Neuron (in vitro differentiated cells): Measurements from ENCODE around the gene RORB.

ENCODE experiments used
- H2AFZ ChIP-seq: one replicate; pipeline ENCODE4 v1.6.1; 2013; ENCODE audit warnings: low read depth, mild to moderate bottlenecking, inconsistent platforms, low read length, moderate library complexity
- H3K27me3 ChIP-seq: one replicate; pipeline ENCODE4 v1.6.1; 2013; ENCODE audit warnings: low read length; ENCODE audit not compliant: insufficient read depth
- H3K36me3 ChIP-seq: one replicate; pipeline ENCODE4 v1.6.1; 2013; ENCODE audit warnings: low read length; ENCODE audit not compliant: insufficient read depth
- H3K4me1 ChIP-seq: one replicate; pipeline ENCODE4 v1.6.1; 2013; ENCODE audit warnings: low read length; ENCODE audit not compliant: insufficient read depth
- H3K4me3 ChIP-seq: 2 replicates; pipeline ENCODE4 v1.5.1; 2013; ENCODE audit warnings: mild to moderate bottlenecking, low read length, moderate library complexity
- H3K9me3 ChIP-seq: one replicate; pipeline ENCODE4 v1.6.1; 2013; ENCODE audit warnings: low read length

RORB gene

GRCh38 chr9:74496819-74497747 is at the start of gene RORB:
RORB (plus strand) TSS chr9:74497335; CDS start chr9:74497977, 642 bp downstream.
- Histone ChIP-seq H3K9me3 (no peaks in the 10 kb centered on the region), H3K36me3 (no peaks in the 10 kb centered on the region), H3K27me3 (peaks cover 31% of the 10 kb centered on the region), H2AFZ (peak within 1 kb of the TSS; percentile 96), H3K4me3 (peak within 1 kb of the TSS; percentile 55), H3K4me1 (peaks cover 13% of the 10 kb centered on the region)

- Histone ChIP-seq H2AFZ (no peak overlapping the region), H3K27me3 (no peaks in the 10 kb centered on the region), H3K4me3 (no peak overlapping the region), H3K4me1 (no peaks in the 10 kb centered on the region), H3K9me3 (no peaks in the 10 kb centered on the region), H3K36me3 (no peaks in the 10 kb centered on the region)
These were observed 49.5 kb upstream of the RORB start for GRCh38 chr9:74447451-74448193.

- Histone ChIP-seq H3K4me1 (no peaks in the 10 kb centered on the region), H3K9me3 (no peaks in the 10 kb centered on the region), H2AFZ (no peak overlapping the region), H3K4me3 (no peak overlapping the region), H3K27me3 (no peaks in the 10 kb centered on the region), H3K36me3 (no peaks in the 10 kb centered on the region)
These were observed 48.1 kb upstream of the RORB start for GRCh38 chr9:74449060-74449459.

DNA sequence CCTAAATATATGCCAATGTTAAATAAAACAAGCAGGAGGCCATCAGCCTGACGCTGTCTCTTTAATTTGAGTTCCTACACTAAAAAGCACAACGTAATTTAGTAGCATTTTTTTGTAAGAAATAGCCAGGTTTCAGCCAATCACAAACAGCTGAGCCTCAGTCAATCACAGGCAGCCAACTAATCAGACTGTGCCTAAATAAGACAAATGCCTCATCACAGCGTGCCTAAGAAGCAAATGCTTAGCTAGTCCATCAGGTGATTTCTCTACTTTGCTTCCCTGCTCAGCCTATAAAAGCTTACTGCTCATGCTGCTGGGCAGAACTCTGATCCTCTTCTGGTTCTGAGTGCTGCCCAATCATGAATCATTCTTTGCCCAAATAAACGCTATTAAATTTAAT is 38.3 kb upstream of the RORB start:
- H3K36me3 ChIP-seq: no peaks in the 10 kb centered on the region

GRCh38 chr9:74463825-74464224 is 33.3 kb upstream of the RORB start:
- no peaks in the 10 kb centered on the region for H3K4me1 ChIP-seq
- no peaks in the 10 kb centered on the region for H3K27me3 ChIP-seq
- H3K36me3 ChIP-seq: no peaks in the 10 kb centered on the region
- H3K4me3 ChIP-seq: no peak overlapping the region
- H2AFZ ChIP-seq: no peak overlapping the region
- H3K9me3 ChIP-seq: no peaks in the 10 kb centered on the region

More for the DNA sequence above, 38.3 kb upstream of the RORB start:
- Histone ChIP-seq H2AFZ (no peak overlapping the region), H3K9me3 (no peaks in the 10 kb centered on the region), H3K4me3 (no peak overlapping the region), H3K4me1 (no peaks in the 10 kb centered on the region), H3K27me3 (no peaks in the 10 kb centered on the region)

- Histone ChIP-seq H3K9me3 (peaks cover 2% of the 10 kb centered on the region), H3K27me3 (no peaks in the 10 kb centered on the region), H3K4me3 (no peak overlapping the region), H3K36me3 (no peaks in the 10 kb centered on the region), H3K4me1 (peaks cover 7% of the 10 kb centered on the region), H2AFZ (no peak overlapping the region)
These were observed 18.5 kb upstream of the RORB start for GRCh38 chr9:74478606-74479005.

GRCh38 chr9:74479711-74480110 is 17.4 kb upstream of the RORB start:
- no peaks in the 10 kb centered on the region for H3K36me3 ChIP-seq
- H3K9me3 ChIP-seq: peaks cover 2% of the 10 kb centered on the region
- H2AFZ ChIP-seq: no peak overlapping the region
- H3K27me3 ChIP-seq: no peaks in the 10 kb centered on the region
- peaks cover 7% of the 10 kb centered on the region for H3K4me1 ChIP-seq
- H3K4me3 ChIP-seq: no peak overlapping the region

DNA sequence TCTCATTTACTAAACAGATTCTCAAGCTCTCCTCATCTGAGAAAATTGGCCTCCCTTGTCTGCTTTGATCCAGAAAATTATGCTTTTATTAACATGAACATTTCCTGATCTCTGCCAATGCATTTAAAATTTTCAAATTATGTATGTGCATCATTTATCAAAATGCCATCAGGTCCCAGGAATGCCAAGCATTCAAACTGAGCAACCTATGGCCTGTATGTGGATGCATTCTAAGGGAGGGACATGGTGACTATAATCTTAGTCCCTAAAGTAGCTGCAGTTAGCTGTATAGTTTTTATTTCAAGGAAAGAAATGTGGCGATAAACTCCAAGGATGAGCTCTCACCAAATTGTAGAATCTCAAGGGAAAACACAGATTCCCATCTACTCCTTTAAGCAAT is 9.7 kb upstream of the RORB start:
- no peaks in the 10 kb centered on the region for H3K9me3 ChIP-seq
- H3K4me3 ChIP-seq: no peak overlapping the region
- H3K36me3 ChIP-seq: no peaks in the 10 kb centered on the region
- H3K4me1 ChIP-seq: no peaks in the 10 kb centered on the region
- no peaks in the 10 kb centered on the region for H3K27me3 ChIP-seq
- H2AFZ ChIP-seq: no peak overlapping the region

- no peak overlapping the region for H2AFZ ChIP-seq
- H3K4me1 ChIP-seq: peaks cover 7% of the 10 kb centered on the region
- no peak overlapping the region for H3K4me3 ChIP-seq
- H3K27me3 ChIP-seq: peaks cover 6% of the 10 kb centered on the region
- no peaks in the 10 kb centered on the region for H3K9me3 ChIP-seq
- no peaks in the 10 kb centered on the region for H3K36me3 ChIP-seq
These were observed 3.6 kb upstream of the RORB start for GRCh38 chr9:74493512-74493911.

DNA sequence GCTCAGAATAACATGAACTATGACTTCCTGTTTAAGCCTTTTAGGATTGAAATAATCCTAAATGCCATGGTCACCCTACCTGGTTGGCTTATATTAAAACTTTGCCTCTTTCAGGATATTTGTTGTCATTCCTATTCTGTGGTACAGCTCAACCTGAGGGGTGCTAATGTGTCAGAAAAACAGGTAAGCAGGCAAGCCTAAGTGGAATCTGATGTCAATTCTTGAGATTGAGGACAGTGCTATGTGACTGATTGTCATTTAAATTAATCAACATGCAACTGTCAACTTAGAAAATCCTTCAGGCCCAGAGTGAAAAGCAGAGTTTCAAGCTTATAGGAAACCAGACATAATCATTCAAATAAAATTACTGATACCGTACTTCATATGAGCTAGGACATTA is 2.6 kb upstream of the RORB start:
- Histone ChIP-seq H3K4me3 (no peak overlapping the region), H3K36me3 (no peaks in the 10 kb centered on the region), H2AFZ (no peak overlapping the region), H3K9me3 (no peaks in the 10 kb centered on the region), H3K4me1 (peaks cover 13% of the 10 kb centered on the region), H3K27me3 (peaks cover 14% of the 10 kb centered on the region)

DNA sequence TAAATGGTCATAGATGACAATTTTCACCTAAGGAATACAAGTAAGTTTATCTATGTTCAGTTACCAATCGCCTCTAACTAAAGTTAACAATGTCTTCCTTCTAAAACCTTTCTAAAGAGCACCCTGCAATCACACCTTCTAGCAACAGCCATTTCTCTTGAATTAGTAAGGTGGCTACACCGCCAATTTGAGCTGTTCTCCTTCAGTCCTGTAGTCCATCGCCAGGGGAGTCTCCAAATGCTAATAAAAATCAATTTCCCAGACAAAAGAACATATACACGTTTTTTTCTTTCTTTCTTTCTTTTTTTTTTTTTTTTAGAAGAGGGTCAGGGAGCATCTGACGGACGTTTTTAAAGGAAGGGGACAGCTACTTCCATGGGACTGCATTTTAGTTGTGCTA is 729 bp upstream of the RORB start:
- H3K4me1 ChIP-seq: peaks cover 13% of the 10 kb centered on the region
- H3K27me3 ChIP-seq: peaks cover 31% of the 10 kb centered on the region
- H3K9me3 ChIP-seq: no peaks in the 10 kb centered on the region
- H3K36me3 ChIP-seq: no peaks in the 10 kb centered on the region
- peak overlapping the region; percentile 55 for H3K4me3 ChIP-seq
- H2AFZ ChIP-seq: peak overlapping the region; percentile 83

DNA sequence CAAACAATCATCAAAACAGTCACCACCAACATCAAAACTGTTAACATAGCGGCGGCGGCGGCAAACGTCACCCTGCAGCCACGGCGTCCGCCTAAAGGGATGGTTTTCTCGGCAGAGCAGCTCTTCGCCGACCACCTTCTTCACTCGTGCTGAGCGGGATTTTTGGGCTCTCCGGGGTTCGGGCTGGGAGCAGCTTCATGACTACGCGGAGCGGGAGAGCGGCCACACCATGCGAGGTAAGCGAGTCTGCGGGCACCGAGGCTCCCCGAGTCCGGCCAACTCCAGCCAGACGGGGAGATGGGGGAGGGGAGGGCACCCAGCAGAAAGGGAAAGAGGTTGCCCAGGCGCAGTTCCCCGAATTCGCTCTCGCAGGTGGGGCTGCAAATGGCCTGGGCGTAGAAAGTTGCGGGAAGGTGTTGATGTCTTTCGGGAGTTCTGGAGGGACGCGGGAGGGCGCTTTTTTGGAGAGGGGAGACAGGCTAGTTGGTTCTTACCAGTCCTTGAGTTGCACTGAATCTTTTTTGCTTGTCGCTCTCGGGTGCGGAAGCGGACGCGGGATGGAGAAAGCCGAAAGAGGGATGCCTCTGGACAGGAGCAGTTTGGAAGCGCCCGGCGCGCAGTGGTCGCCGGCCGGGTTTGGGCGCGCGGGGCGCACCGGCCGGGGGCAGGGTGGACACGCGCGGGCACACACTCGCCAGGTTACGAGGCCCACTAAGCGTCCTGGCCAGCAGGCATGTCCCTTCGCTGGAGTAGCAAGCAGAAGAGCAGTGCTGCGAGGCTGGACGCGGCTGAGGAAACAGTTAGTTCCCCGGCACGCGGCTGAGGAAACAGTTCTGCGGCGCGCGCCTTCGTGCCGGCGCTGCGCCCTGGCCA is 849 bp downstream of the RORB start:
- peaks cover 31% of the 10 kb centered on the region for H3K27me3 ChIP-seq

More for the DNA sequence above, 849 bp downstream of the RORB start:
- Histone ChIP-seq H3K4me3 (peak overlapping the region; percentile 55), H3K9me3 (no peaks in the 10 kb centered on the region), H3K4me1 (peaks cover 13% of the 10 kb centered on the region), H3K36me3 (no peaks in the 10 kb centered on the region), H2AFZ (peak overlapping the region; percentile 96)
